ENCODE results near the gene PLCB3.

The PLCB3 gene

DNA sequence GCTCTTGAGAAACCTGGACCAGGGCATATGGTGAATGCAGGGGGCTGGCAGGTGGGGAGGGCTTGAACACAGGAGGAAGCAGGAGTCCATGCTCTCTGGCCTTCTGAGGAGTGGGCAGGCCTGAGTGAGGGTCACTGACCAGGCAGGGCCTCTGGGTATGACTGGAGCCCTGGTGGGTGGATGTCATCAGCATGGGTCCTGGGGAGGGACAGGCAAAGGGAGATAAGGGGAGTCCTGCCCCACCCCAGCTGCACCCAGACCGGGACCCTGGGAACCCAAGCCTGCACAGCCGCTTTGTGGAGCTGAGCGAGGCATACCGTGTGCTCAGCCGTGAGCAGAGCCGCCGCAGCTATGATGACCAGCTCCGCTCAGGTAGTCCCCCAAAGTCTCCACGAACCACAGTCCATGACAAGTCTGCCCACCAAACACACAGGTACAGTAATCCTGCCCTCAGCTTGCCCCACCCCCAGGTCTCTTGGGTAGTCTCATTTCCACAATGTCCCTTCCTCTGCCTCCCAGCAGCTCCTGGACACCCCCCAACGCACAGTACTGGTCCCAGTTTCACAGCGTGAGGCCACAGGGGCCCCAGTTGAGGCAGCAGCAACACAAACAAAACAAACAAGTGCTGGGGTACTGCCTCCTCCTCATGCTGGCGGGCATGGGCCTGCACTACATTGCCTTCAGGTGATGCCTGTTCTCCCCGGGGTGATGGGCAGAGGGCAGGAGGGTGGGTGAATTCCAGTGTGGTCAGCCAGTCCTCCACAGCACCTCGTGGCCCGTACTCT is 19.0 kb upstream of the PLCB3 start:
- no peak overlapping the region for H3K4me3 ChIP-seq (ENCODE audit: low read length)
- no peak for DNase-seq (ENCODE audit: low read depth)
- TF ChIP-seq, protein P1, sequence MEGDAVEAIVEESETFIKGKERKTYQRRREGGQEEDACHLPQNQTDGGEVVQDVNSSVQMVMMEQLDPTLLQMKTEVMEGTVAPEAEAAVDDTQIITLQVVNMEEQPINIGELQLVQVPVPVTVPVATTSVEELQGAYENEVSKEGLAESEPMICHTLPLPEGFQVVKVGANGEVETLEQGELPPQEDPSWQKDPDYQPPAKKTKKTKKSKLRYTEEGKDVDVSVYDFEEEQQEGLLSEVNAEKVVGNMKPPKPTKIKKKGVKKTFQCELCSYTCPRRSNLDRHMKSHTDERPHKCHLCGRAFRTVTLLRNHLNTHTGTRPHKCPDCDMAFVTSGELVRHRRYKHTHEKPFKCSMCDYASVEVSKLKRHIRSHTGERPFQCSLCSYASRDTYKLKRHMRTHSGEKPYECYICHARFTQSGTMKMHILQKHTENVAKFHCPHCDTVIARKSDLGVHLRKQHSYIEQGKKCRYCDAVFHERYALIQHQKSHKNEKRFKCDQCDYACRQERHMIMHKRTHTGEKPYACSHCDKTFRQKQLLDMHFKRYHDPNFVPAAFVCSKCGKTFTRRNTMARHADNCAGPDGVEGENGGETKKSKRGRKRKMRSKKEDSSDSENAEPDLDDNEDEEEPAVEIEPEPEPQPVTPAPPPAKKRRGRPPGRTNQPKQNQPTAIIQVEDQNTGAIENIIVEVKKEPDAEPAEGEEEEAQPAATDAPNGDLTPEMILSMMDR (IDR thresholded peaks at IDR 0.05; ENCODE audit: insufficient read depth, low read depth, low read length, missing control alignments): no peak

DNA sequence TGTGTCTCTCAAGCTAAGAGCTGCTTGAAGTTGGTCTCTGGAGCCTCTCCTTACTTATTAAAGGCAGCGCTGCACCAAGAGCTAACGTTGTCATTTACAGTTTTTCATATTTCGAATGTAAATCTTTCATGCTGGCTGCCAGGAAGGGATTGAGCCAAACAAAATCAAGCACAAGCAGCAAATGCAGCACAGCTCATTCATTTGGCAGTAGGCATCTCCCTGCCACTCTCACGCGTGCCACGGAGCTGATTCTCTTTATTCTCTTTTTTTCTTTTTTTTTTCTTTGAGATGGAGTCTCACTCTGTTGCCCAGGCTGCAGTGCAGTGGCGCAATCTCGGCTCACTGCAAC is 18.4 kb upstream of the PLCB3 start:
- no peak for DNase-seq (ENCODE audit: low read depth)
- TF ChIP-seq, protein P1 (IDR thresholded peaks at IDR 0.05; ENCODE audit: insufficient read depth, low read depth, low read length, missing control alignments): no peak
- H3K4me3 ChIP-seq (ENCODE audit: low read length): no peak overlapping the region

DNA sequence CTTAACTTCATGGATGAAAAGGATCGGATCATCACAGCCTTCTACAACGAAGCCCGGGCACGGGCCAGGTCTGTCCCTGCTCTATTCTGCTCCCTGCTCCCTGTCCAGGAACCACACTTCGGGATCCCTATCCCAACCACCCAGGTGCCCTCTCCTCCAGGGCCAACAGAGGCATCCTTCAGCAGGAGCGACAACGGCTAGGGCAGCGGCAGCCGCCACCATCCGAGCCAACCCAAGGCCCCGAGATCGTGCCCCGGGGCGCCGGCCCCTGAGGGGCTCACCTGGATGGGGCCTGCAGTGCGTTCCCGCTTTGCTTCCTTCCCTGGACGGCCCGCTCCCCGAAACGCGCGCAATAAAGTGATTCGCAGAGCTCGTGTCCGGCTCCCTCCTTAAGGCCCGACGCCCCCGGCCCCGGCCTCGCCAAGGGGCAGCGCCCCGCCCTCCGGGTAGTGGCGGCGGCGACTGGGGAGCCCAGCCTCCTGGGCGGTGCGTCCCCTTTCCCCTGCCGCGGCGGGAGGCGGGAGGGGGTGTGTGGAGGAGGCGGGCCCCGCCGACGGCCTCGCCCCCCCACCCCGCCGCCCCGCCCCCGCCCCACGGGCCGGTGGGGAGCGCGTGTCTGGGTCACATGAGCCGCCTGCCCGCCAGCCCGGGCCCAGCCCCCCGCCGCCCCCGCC is 17.3 kb upstream of the PLCB3 start, which contains the start of gene VEGFB:
TSS of gene VEGFB (plus strand) at position 672 of the 674 bp plus-strand sequence. CDS start 250 bp downstream, outside the sequence.
- H3K4me3 ChIP-seq (ENCODE audit: low read length): peak within 1 kb of the TSS; percentile 48
- TF ChIP-seq, protein P1 (IDR thresholded peaks at IDR 0.05; ENCODE audit: insufficient read depth, low read depth, low read length, missing control alignments): no peak
- DNase-seq (ENCODE audit: low read depth): peak; percentile 51

DNA sequence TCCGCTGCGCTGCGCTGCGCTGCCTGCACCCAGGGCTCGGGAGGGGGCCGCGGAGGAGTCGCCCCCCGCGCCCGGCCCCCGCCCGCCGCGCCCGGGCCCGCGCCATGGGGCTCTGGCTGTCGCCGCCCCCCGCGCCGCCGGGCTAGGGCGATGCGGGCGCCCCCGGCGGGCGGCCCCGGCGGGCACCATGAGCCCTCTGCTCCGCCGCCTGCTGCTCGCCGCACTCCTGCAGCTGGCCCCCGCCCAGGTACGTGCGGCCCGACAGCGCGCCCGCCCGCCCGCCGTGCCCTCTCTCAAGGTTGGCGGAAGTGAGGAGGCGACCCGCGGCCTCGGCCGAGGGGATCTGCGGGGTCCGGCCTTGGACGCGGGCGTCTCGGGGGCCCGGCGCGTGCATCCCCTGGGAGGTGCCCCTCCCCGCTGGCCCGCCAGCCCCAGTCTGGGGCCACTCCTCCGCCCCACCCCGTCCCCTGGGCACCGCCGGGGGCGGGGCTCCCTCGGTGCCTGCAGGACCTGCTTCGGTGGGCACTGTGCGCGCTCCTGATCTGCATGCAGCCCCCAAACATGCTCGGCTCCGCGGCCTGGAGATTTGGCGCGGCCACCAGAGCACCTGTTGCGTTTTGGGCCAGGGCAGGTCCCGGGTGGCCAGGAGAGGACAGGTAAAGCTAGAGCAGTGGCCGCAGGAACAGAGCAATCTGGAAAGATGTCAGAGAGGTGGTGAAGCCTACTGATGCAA is 16.5 kb upstream of the PLCB3 start:
- TF ChIP-seq, protein P1 (IDR thresholded peaks at IDR 0.05; ENCODE audit: insufficient read depth, low read depth, low read length, missing control alignments): no peak
- DNase-seq (ENCODE audit: low read depth): no peak
- H3K4me3 ChIP-seq (ENCODE audit: low read length): peak overlapping the region; percentile 43

DNA sequence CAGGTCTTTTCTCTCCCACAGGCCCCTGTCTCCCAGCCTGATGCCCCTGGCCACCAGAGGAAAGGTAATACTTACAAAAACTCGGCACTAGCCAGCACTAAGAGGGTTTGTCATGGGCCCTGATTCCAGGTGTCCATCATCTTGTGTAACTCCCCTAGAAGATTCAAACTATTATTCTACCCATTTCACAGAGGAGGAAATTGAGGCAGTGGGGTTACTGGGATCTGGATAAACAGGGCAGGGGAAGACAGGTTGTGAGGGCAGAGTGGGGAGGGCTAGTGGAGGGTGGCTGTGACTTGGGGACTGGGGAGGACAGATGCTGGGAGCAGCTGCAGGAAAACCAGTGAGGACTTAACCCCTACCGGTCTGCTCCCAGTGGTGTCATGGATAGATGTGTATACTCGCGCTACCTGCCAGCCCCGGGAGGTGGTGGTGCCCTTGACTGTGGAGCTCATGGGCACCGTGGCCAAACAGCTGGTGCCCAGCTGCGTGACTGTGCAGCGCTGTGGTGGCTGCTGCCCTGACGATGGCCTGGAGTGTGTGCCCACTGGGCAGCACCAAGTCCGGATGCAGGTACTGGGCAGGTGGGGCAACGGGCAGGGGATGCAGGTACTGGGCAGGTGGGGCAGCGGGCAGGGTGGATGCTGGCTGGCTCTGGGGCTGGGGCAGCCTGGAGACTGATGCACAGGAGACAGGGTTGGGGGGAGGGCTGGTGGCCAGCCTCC is 15.7 kb upstream of the PLCB3 start:
- no peak for DNase-seq (ENCODE audit: low read depth)
- TF ChIP-seq, protein P1 (IDR thresholded peaks at IDR 0.05; ENCODE audit: insufficient read depth, low read depth, low read length, missing control alignments): no peak

DNA sequence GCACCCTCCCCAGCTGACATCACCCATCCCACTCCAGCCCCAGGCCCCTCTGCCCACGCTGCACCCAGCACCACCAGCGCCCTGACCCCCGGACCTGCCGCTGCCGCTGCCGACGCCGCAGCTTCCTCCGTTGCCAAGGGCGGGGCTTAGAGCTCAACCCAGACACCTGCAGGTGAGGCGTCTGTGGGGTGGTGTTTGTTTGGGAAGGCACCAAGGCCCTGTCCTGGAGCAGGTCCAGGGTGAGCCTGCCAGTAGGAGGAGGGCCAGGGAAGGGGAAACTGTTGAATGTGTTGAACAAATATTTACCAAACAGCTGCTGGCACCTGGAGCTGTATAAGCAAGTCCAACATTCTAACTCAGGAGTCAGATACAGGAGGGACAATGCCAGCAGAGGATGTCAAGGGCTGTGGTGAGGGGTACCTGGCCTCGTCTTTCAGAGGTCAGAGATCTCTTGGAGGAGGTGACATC is 13.8 kb upstream of the PLCB3 start:
- TF ChIP-seq, protein P1 (IDR thresholded peaks at IDR 0.05; ENCODE audit: insufficient read depth, low read depth, low read length, missing control alignments): no peak
- peak overlapping the region; percentile 5 for H3K4me3 ChIP-seq (ENCODE audit: low read length)
- DNase-seq (ENCODE audit: low read depth): peak; percentile 62

More for the DNA sequence above, 15.7 kb upstream of the PLCB3 start:
- H3K4me3 ChIP-seq (ENCODE audit: low read length): peak overlapping the region; percentile 43

Data from epithelial cell of esophagus (primary cell).